Measurements from ENCODE around the gene RND2. TPM values are rescaled to one million over a fixed set of nuclear protein-coding genes. Genes with fewer than 3 reads are reported as not detected.

Gene RND2
- total RNA-seq, 1 experiment from 2014 or later = 0.59 TPM

- ChIA-PET CTCF (interaction anchor here (0.6 to 0.7 kb wide), 2 partner anchors 10 to 19 kb away, joined by 8 to 11 read pairs; no protein-coding TSS in a partner anchor), POLR2A (interaction anchor here (0.6 to 0.7 kb wide), 2 partner anchors 12 to 255 kb away, joined by 4 to 8 read pairs; no protein-coding TSS in a partner anchor)
- peak; percentile 88 for ATAC-seq
- DNase-seq (ENCODE audit: low read depth, low spot score) = no peak
- H3K9me3 ChIP-seq (ENCODE audit: control insufficient read depth, insufficient read depth, low read depth, low read length) = no peaks in the 10 kb centered on the region
- in situ Hi-C loops (cut with HindIII; ENCODE audit: low pct_unique_long_range_greater_than_20kb, low sequenced_read_pairs) (no loop called here), intact Hi-C loops (cut with micrococcal nuclease; ENCODE audit: unreplicated experiment) (no loop called here)
- no peaks in the 10 kb centered on the region for H3K27me3 ChIP-seq (ENCODE audit: control insufficient read depth, insufficient read depth, low read length)
- peaks cover 12% of the 10 kb centered on the region for H3K4me1 ChIP-seq (ENCODE audit: control insufficient read depth, insufficient read depth, low read length)
- BruUV-seq (replicated peaks) = no TSS peak
- H3K27ac ChIP-seq (ENCODE audit: low read length) = peak within 1 kb of the TSS; percentile 82
- TF ChIP-seq POLR2AphosphoS5 (IDR thresholded peaks at IDR 0.05; ENCODE audit: low read depth, low read length) (no peak), SIN3A (IDR thresholded peaks at IDR 0.05; ENCODE audit: borderline replicate concordance, insufficient read depth, low read depth, low read length) (0 out of 2 replicates have a peak, but pooled peaks have one; percentile 22)
- H3K36me3 ChIP-seq (ENCODE audit: control insufficient read depth, insufficient read depth, low read length) = no peaks in the 10 kb centered on the region; the same call in 1 of the 2 replicates
- peak within 1 kb of the TSS; percentile 71 to 87 for H3K4me3 ChIP-seq (ENCODE audit: low read depth in 2 of 2, low read length in 2 of 2)
These were observed 3.1 kb upstream of the RND2 start, which contains the start of gene VAT1 for GRCh38 chr17:43021741-43022512. TSS of gene VAT1 (minus strand) at chr17:43022385. CDS start at chr17:43022322, 63 bp downstream.

- POLR2A ChIA-PET = no interaction called here
- Histone ChIP-seq H3K9me3 (ENCODE audit: control insufficient read depth, insufficient read depth, low read depth, low read length) (no peaks in the 10 kb centered on the region), H3K4me3 (ENCODE audit: low read depth in 2 of 2, low read length in 2 of 2) (peak overlapping the region in 1 of 2 experiments; percentile 20; a peak in 1 of 4 replicates), H3K27me3 (ENCODE audit: control insufficient read depth, insufficient read depth, low read length) (no peaks in the 10 kb centered on the region), H3K27ac (ENCODE audit: low read length) (no peak overlapping the region), H3K36me3 (ENCODE audit: control insufficient read depth, insufficient read depth, low read length) (no peaks in the 10 kb centered on the region; the same call in 1 of the 2 replicates), H3K4me1 (ENCODE audit: control insufficient read depth, insufficient read depth, low read length) (peaks cover 2% of the 10 kb centered on the region)
- DNase-seq (ENCODE audit: low read depth, low spot score) (no peak), ATAC-seq (no peak)
- BruUV-seq (replicated peaks) = no TSS peak
- in situ Hi-C loops (cut with HindIII; ENCODE audit: low pct_unique_long_range_greater_than_20kb, low sequenced_read_pairs) (no loop called here), intact Hi-C loops (cut with micrococcal nuclease; ENCODE audit: unreplicated experiment) (no loop called here)
- CTCF ChIA-PET = no interaction called here
- no peak for TF ChIP-seq SIN3A (IDR thresholded peaks at IDR 0.05; ENCODE audit: borderline replicate concordance, insufficient read depth, low read depth, low read length)
- TF ChIP-seq CTCF (IDR thresholded peaks at IDR 0.05) = no peak
- no peak for TF ChIP-seq TCF7L2 (IDR thresholded peaks at IDR 0.05; ENCODE audit: low read depth, low read length)
- no peak for TF ChIP-seq POLR2AphosphoS5 (IDR thresholded peaks at IDR 0.05; ENCODE audit: low read depth, low read length)
- TF ChIP-seq REST (IDR thresholded peaks at IDR 0.05; ENCODE audit: insufficient read depth in 1 of 2, low read depth in 2 of 2, low read length in 1 of 2) = no peak
These were observed 243 bp downstream of the RND2 start for GRCh38 chr17:43025290-43025657.
